Small intestine (tissue), 7 donors: ENCODE data around the gene ATP1A1. TPM values are rescaled to one million over a fixed set of nuclear protein-coding genes. Genes with fewer than 3 reads are reported as not detected.

Experiments used
- DNase-seq, 2 donors: peaks; one replicate each; pipeline versions ENCODE4 v3.0.0 to v3.0.0-alpha.2; 2013
- FAIRE-seq: peaks from 2 replicates; lab custom pipeline; 2012; peaks lifted over from hg19 to GRCh38; lab: Jason Lieb, UNC
- H3K27ac ChIP-seq, 3 donors: one replicate each; pipeline ENCODE4 v1.5.1; 2013; ENCODE audit warnings: low read length in 2 of 3, mild to moderate bottlenecking in 2 of 3, control low read depth in 1 of 3, inconsistent platforms in 1 of 3, low read depth in 1 of 3, moderate library complexity in 1 of 3
- H3K27me3 ChIP-seq, 3 donors: one replicate each; pipeline ENCODE4 v1.6.1; 2013; ENCODE audit warnings: low read length in 3 of 3, inconsistent platforms in 1 of 3; ENCODE audit not compliant: control insufficient read depth in 3 of 3, insufficient read depth in 3 of 3
- H3K36me3 ChIP-seq, 3 donors: one replicate each; pipeline ENCODE4 v1.6.1; 2013; ENCODE audit warnings: low read length in 3 of 3, inconsistent platforms in 1 of 3, low read depth in 1 of 3, mild to moderate bottlenecking in 1 of 3, moderate library complexity in 1 of 3; ENCODE audit not compliant: control insufficient read depth in 3 of 3, insufficient read depth in 2 of 3
- H3K4me1 ChIP-seq, 3 donors: one replicate each; pipeline ENCODE4 v1.6.1; 2013; ENCODE audit warnings: low read length in 2 of 3, inconsistent platforms in 1 of 3, low read depth in 1 of 3, mild to moderate bottlenecking in 1 of 3, moderate library complexity in 1 of 3; ENCODE audit not compliant: control insufficient read depth in 3 of 3, insufficient read depth in 2 of 3
- H3K4me3 ChIP-seq, 3 donors: one replicate each; pipeline ENCODE4 v1.5.1; 2013; ENCODE audit warnings: low read length in 3 of 3, control low read depth in 1 of 3, inconsistent platforms in 1 of 3, low read depth in 1 of 3, mild to moderate bottlenecking in 1 of 3, moderate library complexity in 1 of 3
- H3K9me3 ChIP-seq, 2 donors: one replicate each; pipeline ENCODE4 v1.6.1; 2013; ENCODE audit warnings: low read depth in 1 of 2, low read length in 1 of 2; ENCODE audit not compliant: control insufficient read depth in 2 of 2, insufficient read depth in 1 of 2
- WGBS, 3 donors: extraction: QIAGEN DNeasy Blood & Tissue Kit; methylation state at CpG; one replicate each; pipeline ENCODE4 v1.1.7; 2013; 5-methylcytosine and 5-hydroxymethylcytosine counted together
- polyA plus RNA-seq, 4 donors: library from polyadenylated mRNA; stranded (reverse) in 3 of 4; unstranded in 1 of 4; fragments of 200-250 nt in 3 of 4; fragments of 120-200 nt in 1 of 4; gene quantifications; one replicate each; pipeline versions ENCODE4 v1.2.1 to v1.2.3, GENCODE V29; 2013
- donor health status: healthy with polysubstance abuse.
- donor health status: control.
- donor health status: control.
- donor health status: Bipolar disorder and iron deficiency.
- donor health status: healthy.

Gene ATP1A1
- polyA plus RNA-seq, 4 donors: 921 to 1,048 (median 1,035) TPM

DNA sequence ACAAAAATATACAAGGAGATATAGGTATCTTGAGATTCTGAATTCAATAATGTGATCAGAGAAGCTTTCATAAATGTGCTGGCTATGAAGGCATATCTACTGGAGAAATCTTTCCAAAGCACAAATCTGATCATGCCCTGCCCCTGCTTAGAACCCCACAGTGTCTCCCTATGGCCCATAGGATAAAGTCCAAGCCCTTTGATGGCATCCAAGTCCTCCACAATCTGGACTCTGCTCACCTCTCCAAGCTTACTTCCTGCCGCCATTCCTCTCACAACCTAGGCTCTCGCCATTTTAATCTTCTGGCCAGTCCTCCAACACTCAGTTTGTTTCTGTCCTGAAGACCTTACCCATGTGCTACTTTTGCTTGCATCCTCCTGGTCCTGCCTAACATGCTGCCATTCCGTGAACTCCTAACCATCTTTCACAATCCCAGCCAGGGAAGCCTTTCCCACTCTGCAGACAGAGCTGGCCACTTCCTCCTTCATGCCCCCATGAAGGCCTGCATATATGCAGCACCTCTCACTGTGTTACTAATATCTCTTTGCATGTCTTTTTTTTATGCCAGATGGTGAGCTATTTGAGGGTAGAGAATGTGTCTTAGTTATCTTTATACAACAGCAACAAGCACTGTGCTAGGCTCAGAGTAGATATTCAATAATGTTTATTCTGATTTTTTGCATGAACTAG is 5.6 kb upstream of the ATP1A1 start:
- Histone ChIP-seq H3K4me3 (no peak overlapping the region), H3K27me3 (no peaks in the 10 kb centered on the region)
- no peak for FAIRE-seq

DNA sequence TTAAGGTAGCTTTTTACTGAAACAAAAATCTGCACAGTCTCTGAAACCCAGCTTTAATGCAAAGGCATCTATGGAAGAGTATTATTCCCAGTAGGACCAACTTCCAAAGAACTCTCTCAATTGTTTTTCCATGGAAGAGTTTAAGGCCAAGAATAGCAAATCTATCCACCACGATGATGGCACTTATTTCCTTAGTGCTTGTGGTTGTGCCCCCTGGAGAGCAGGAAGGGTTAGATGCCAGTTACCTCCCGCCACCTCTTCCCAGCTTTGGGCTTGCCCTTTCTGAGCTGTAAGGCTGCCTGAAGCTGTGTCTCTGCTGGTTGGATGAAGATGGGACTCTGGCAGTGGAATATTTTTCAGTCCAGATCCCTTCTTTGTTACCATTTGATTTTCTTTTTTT is 4.8 kb upstream of the ATP1A1 start:
- H3K27ac ChIP-seq: no peak overlapping the region
- WGBS, 3 donors: 70 to 85% (median 76%) methylated on average over 2 of the region's 2 CpGs
- peaks cover 0 to 10% (median 2%) of the 10 kb centered on the region in 3 donors for H3K4me1 ChIP-seq
- H3K27me3 ChIP-seq: no peaks in the 10 kb centered on the region
- FAIRE-seq: no peak
- no peaks in the 10 kb centered on the region for H3K9me3 ChIP-seq
- no peak for DNase-seq
- no peaks in the 10 kb centered on the region for H3K36me3 ChIP-seq
- no peak overlapping the region for H3K4me3 ChIP-seq

More for the DNA sequence above, 5.6 kb upstream of the ATP1A1 start:
- Histone ChIP-seq H3K27ac (no peak overlapping the region), H3K4me1 (peaks cover 0 to 9% (median 2%) of the 10 kb centered on the region in 3 donors), H3K36me3 (no peaks in the 10 kb centered on the region), H3K9me3 (no peaks in the 10 kb centered on the region)
- WGBS, 3 donors: 83 to 91% (median 88%) methylated on average over 3 of the region's 3 CpGs
- peak in 1 of 2 donors; percentile 71 for DNase-seq

DNA sequence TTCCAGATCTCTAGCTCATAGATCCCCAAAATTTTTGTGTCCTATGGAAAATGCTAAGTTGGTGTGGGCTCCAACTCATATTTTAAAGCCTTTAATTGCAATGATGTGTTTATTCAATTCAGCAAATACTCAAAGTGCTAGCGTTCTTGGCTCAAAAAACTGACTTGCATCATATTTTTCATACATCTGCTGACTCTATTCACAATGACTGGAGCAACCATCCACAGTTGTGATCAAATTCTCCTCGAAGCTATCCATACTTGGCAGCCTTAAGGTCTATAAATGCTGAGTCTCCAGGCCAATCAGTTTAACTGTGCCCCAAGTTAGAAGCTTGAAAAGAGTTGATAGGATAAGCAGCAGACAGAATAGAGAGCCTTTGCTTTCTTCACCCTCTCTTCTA is 2.9 kb upstream of the ATP1A1 start:
- Histone ChIP-seq H3K4me1 (peaks cover 0 to 14% (median 2%) of the 10 kb centered on the region in 3 donors), H3K27ac (no peak overlapping the region), H3K9me3 (no peaks in the 10 kb centered on the region), H3K36me3 (peaks cover 0 to 4% (median 0%) of the 10 kb centered on the region in 3 donors), H3K4me3 (no peak overlapping the region), H3K27me3 (no peaks in the 10 kb centered on the region)
- FAIRE-seq (no peak), DNase-seq (no peak)
- 42 to 54% (median 51%) methylated on average over 2 of the region's 2 CpGs for WGBS, 3 donors

DNA sequence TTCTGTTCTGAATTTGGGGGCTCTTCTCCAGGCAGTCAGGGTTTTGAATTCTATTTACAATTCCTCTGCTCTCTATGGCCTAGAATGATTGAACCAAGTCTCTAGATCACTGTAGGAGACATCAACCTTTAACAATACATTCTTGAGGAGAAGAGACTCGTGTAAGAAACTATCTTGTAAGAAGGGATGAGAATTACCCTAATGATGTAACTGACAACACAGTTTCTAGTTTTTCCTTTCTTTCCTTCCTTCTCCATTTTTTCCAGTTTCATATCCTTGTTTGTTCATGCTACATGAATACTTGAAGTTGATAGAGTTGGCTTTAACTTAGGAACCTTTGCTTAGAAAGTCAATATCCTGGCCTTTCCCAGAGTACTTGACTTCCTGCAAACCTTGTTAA is 1.3 kb upstream of the ATP1A1 start:
- Histone ChIP-seq H3K27ac (peak overlapping the region in 2 of 3 donors; percentile 27 to 98), H3K9me3 (no peaks in the 10 kb centered on the region), H3K27me3 (no peaks in the 10 kb centered on the region), H3K36me3 (peaks cover 0 to 4% (median 0%) of the 10 kb centered on the region in 3 donors), H3K4me3 (peak overlapping the region in 1 of 3 donors; percentile 95), H3K4me1 (peaks cover 2 to 18% (median 6%) of the 10 kb centered on the region in 3 donors)
- DNase-seq: peak in 1 of 2 donors; percentile 41
- 33 to 63% (median 60%) methylated on average over 1 of the region's 1 CpG for WGBS, 3 donors
- FAIRE-seq: no peak

DNA sequence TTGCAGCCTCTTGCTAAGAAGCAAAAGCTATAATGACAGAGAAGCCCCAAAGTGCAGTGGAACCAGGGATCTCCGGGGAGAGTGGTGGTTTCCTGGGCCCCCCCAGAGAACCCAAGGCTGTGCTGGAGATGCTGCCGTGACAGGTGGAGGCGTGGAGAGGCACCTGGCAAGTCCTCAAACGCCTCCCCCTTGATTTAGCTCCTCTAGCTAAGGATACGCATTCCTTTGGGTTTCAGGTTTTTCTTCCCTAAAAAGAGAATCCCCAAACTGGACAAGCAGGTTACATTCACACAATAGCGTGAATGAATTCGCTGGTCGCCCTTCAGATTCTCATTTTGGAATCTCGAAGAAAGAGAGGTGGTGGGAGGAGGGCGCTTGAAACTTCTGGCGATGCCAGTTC is 853 bp upstream of the ATP1A1 start:
- peak overlapping the region; percentile 88 to 99 (median 95) for H3K4me3 ChIP-seq
- peaks cover 2 to 23% (median 10%) of the 10 kb centered on the region in 3 donors for H3K4me1 ChIP-seq
- H3K36me3 ChIP-seq: peaks cover 0 to 4% (median 0%) of the 10 kb centered on the region in 3 donors
- H3K9me3 ChIP-seq: no peaks in the 10 kb centered on the region
- DNase-seq (no peak), FAIRE-seq (no peak)
- H3K27me3 ChIP-seq: no peaks in the 10 kb centered on the region
- peak overlapping the region; percentile 96 to 99 (median 98) for H3K27ac ChIP-seq
- 8 to 29% (median 20%) methylated on average over 11 of the region's 11 CpGs for WGBS, 3 donors

DNA sequence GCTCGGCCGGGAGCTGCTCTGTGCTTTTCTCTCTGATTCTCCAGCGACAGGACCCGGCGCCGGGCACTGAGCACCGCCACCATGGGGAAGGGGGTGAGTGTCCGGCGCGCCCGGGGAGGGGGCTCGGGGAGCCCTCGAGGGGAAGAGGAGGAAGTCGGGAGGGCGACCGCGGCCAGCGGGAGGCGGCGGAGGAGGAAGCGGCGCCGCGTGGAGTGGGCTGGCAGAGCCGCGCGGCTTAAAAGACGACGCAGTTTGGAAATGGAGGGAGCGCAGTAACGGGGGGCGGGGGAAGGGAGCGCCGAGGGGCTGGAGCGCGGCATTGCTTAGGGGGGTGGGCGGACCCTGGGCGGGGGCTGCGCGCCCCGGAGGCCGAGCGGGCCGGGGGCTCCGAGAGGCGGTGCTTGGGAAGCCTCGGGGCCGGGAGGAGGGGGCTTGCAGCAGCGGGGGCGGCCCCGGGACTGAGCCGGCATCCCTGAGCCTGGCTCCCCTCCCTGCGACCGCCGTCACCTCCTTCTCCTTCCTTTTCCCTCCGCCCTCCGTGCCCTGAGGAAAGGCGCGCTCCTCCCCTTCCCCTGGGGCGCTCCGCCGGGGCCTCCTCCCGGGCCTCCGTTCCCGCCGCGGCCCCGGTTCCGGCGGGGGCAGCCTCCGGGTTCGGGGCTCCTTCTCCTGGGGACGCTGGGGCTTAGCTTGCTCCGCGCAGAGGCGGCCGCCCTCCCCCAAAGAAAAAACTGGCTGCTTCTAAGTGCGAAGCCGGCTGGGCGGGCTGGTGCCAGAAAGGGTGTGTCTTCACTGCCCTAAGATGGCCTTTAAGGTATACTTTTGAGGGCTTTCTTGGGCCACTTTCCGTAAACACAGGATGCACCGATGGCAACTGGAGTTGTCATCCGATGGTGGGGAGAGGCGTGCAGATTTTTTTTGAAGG is 648 bp downstream of the ATP1A1 start:
- Histone ChIP-seq H3K36me3 (peaks cover 0 to 6% (median 0%) of the 10 kb centered on the region in 3 donors), H3K27ac (peak overlapping the region; percentile 92 to 99 (median 98)), H3K4me3 (peak overlapping the region; percentile 88 to 99 (median 95)), H3K27me3 (no peaks in the 10 kb centered on the region), H3K4me1 (peaks cover 3 to 38% (median 18%) of the 10 kb centered on the region in 3 donors), H3K9me3 (no peaks in the 10 kb centered on the region)
- peak; percentile 59 to 82 for DNase-seq
- WGBS, 3 donors: 0 to 1% (median 1%) methylated on average over 40 to 84 of the region's 84 CpGs
- FAIRE-seq: no peak

DNA sequence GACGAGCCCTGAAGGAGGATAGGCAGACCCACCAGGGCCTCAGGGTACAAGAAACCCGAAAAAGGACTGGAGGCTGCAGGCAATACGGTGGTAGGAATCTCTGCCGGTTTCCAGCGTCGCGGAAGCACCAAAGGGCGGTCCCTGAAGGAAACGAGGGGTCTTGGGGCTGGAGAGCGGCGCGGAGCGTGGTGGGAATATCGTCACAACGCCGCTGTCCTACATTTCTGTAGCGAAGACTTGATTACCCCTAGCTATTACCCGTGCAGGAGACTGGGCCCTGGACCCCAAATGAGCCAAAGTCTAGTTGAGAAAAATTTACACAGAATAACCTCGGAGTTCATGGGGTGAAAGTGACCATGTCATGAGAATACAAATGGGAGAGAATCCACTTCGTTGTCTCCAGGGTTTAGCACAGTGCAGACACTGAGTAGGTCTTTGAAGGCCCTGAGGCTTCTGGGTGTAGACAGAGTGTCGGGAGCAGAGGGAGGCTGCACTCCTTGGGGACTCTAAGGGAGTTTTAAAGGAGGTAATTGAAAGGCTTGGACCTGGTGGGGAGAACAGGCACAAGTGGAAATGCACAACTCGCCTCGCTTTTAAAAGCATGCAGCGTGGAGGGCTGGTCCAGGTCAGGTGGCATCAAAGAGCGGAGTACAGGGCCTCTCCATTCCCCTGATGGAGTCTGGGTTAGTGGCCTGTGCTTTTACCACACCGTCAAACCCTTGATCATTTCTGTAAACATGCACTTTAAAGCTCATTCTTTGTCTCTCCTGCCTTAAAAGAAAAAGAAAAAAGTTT is 1.5 kb downstream of the ATP1A1 start:
- Histone ChIP-seq H3K27ac (peak overlapping the region; percentile 92 to 99 (median 98)), H3K27me3 (no peaks in the 10 kb centered on the region), H3K4me3 (peak overlapping the region; percentile 88 to 99 (median 95)), H3K36me3 (peaks cover 0 to 10% (median 0%) of the 10 kb centered on the region in 3 donors), H3K9me3 (no peaks in the 10 kb centered on the region), H3K4me1 (peaks cover 6 to 44% (median 23%) of the 10 kb centered on the region in 3 donors)
- no peak for FAIRE-seq
- 1 to 15% (median 10%) methylated on average over 26 of the region's 26 CpGs for WGBS, 3 donors
- peak; percentile 51 to 64 for DNase-seq
